SU-DHL-6 (cell line): ENCODE measurements around the gene MEDAG.

Experiments used
- H2AFZ ChIP-seq: fragments of 200-600 bp; sonication (generic); 2 replicates; pipeline ENCODE4 v1.6.1; 2014; ENCODE audit warnings: low read depth, mild to moderate bottlenecking, moderate library complexity, mixed read lengths, antibody characterized with exemption, low read length; ENCODE audit not compliant: severe bottlenecking
- H3F3A ChIP-seq: fragments of 200-600 bp; shearing (Covaris generic); 2 replicates; pipeline ENCODE4 v1.6.0; 2016; ENCODE audit warnings: antibody characterized with exemption, mild to moderate bottlenecking; ENCODE audit not compliant: insufficient read depth
- H3K27ac ChIP-seq: fragments of 200-600 bp; sonication (generic); 2 replicates; pipeline ENCODE4 v1.5.1; 2016; ENCODE audit warnings: low read depth, mild to moderate bottlenecking, low read length, moderate library complexity, mixed read lengths
- H3K27me3 ChIP-seq: fragments of 200-600 bp; sonication (generic), shearing (Covaris generic); 2 replicates; pipeline ENCODE4 v1.6.0; 2014; ENCODE audit warnings: mild to moderate bottlenecking, low read length
- H3K36me3 ChIP-seq: fragments of 200-600 bp; sonication (generic); 2 replicates; pipeline ENCODE4 v1.6.1; 2014; ENCODE audit warnings: mild to moderate bottlenecking, low read length, mixed read lengths
- H3K4me2 ChIP-seq: fragments of 300-600, 200-600 bp; shearing (Covaris generic), sonication (generic); 2 replicates; pipeline ENCODE4 v1.6.0; 2014; ENCODE audit warnings: low read length, low read depth, mild to moderate bottlenecking; ENCODE audit not compliant: poor library complexity, severe bottlenecking
- H3K4me3 ChIP-seq: fragments of 200-600 bp; sonication (generic); 2 replicates; pipeline ENCODE4 v1.5.1; 2014; ENCODE audit warnings: antibody characterized with exemption, low read length, mild to moderate bottlenecking, mixed read lengths; ENCODE audit not compliant: insufficient read depth, poor library complexity, severe bottlenecking
- H3K79me2 ChIP-seq: fragments of 200-600 bp; sonication (generic); 2 replicates; pipeline ENCODE4 v1.6.1; 2014; ENCODE audit warnings: mild to moderate bottlenecking, low read length, moderate library complexity; ENCODE audit not compliant: insufficient read depth
- H3K9ac ChIP-seq: fragments of 200-600 bp; sonication (generic); 2 replicates; pipeline ENCODE4 v1.7.0; 2014; ENCODE audit warnings: mild to moderate bottlenecking, low read length
- H3K9me2 ChIP-seq: fragments of 200-600 bp; sonication (generic); replicated peaks from 2 replicates; pipeline ENCODE4 v1.6.1; 2014; ENCODE audit warnings: low read length; ENCODE audit not compliant: insufficient read depth
- H3K9me3 ChIP-seq: fragments of 200-600 bp; sonication (generic); 2 replicates; pipeline ENCODE4 v1.6.1; 2014; ENCODE audit warnings: low read length, mixed read lengths; ENCODE audit not compliant: insufficient read depth
- H4K20me1 ChIP-seq: fragments of 200-600 bp; sonication (generic); 2 replicates; pipeline ENCODE4 v1.6.1; 2014; ENCODE audit warnings: low read depth, mild to moderate bottlenecking, antibody characterized with exemption, low read length, moderate library complexity, mixed read lengths
- EZH2phosphoT487 ChIP-seq: fragments of 200-600 bp; sonication (generic), shearing (Covaris generic); conservative IDR thresholded peaks from 2 replicates; pipeline ENCODE4 v1.6.1; 2018; ENCODE audit warnings: mild to moderate bottlenecking, antibody characterized with exemption, low read length, moderate library complexity, mixed read lengths
- TF ChIP-seq, protein P1 (sequence below): fragments of 200-600 bp; sonication (generic); IDR thresholded peaks from one replicate; pipeline ENCODE4 v1.5.1; 2017; ENCODE audit warnings: antibody characterized with exemption, mild to moderate bottlenecking, low read length, moderate library complexity; ENCODE audit not compliant: insufficient read depth, poor library complexity, severe bottlenecking

Gene MEDAG

DNA sequence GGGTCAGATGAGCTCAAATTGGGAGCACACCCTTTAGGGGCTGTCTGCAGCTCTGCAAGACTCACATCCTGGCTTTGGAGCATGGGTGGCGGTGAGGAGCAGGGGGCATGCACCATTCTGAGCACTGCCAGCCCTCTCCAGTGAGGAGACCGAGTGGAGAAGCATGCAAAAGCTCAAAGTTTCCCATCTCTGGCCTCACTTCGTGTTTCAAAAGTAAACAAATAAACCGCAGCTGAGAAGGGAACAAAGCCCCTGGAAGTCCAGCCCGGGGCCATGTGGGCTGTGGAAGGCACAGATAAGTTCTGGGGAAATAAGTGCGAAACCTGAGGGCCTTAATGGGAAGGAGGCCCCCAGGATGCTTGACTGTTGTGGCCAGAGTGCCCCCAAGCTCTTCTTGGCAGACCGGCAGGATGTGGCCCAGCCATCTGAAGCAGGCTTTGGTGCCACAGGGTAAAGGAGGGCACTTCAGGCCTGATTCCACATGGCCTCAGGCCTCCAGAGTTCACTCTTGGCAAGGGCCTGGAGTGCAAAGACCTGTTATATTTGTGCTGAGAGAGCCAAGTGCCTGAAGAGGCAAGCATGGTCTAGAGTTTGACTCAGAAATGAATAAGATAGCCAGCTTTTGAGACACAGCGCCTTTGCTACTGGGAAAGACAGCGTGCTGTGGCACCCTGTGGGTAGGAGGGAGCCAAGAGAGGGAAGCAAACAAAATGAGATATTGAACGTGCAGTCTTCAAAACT lies 1.2 kb downstream of the MEDAG start:
- no peak overlapping the region for H3K4me3 ChIP-seq
- no peaks in the 10 kb centered on the region for H3K79me2 ChIP-seq
- TF ChIP-seq, protein P1, sequence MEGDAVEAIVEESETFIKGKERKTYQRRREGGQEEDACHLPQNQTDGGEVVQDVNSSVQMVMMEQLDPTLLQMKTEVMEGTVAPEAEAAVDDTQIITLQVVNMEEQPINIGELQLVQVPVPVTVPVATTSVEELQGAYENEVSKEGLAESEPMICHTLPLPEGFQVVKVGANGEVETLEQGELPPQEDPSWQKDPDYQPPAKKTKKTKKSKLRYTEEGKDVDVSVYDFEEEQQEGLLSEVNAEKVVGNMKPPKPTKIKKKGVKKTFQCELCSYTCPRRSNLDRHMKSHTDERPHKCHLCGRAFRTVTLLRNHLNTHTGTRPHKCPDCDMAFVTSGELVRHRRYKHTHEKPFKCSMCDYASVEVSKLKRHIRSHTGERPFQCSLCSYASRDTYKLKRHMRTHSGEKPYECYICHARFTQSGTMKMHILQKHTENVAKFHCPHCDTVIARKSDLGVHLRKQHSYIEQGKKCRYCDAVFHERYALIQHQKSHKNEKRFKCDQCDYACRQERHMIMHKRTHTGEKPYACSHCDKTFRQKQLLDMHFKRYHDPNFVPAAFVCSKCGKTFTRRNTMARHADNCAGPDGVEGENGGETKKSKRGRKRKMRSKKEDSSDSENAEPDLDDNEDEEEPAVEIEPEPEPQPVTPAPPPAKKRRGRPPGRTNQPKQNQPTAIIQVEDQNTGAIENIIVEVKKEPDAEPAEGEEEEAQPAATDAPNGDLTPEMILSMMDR: no peak
- no peak for TF ChIP-seq EZH2phosphoT487
- H3K36me3 ChIP-seq: no peaks in the 10 kb centered on the region
- no peaks in the 10 kb centered on the region for H3K27me3 ChIP-seq
- no peak overlapping the region for H3K9ac ChIP-seq
- H3F3A ChIP-seq: no peaks in the 10 kb centered on the region
- no peaks in the 10 kb centered on the region for H4K20me1 ChIP-seq
- H3K9me3 ChIP-seq: no peaks in the 10 kb centered on the region
- H3K9me2 ChIP-seq: no peaks in the 10 kb centered on the region
- H3K27ac ChIP-seq: no peak overlapping the region
- H3K4me2 ChIP-seq: no peak overlapping the region
- H2AFZ ChIP-seq: no peak overlapping the region

DNA sequence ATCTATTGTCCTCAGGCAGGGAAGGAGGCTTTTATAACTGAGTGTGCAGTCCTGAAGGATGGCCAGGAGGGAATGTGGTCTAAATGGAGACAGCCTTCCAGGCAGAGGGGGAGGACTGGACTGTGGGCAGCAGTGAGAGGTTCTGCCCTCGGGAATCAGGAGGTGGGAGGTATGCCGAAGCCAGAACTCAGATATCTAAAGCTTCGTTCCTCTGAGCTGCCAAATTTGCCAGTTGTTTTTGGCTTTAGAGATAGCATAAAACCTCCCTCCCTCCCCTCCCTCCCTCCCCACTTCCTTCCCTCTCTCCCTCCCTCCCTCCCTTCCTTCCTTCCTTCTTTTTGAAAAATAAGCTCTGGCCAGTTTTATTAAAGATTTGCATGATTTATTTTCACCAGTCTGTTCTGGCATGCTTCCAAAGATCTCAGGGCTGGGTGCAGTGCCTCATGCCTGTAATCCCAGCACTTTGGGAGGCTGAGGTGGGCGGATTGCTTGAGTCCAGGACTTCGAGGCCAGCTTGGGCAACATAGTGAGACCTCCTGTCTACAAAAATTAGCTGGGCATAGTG lies 2.4 kb downstream of the MEDAG start:
- H4K20me1 ChIP-seq: no peaks in the 10 kb centered on the region
- H2AFZ ChIP-seq: no peak overlapping the region
- H3K9me3 ChIP-seq: no peaks in the 10 kb centered on the region
- no peaks in the 10 kb centered on the region for H3K9me2 ChIP-seq
- TF ChIP-seq, protein P1: no peak
- no peak for TF ChIP-seq EZH2phosphoT487
- no peak overlapping the region for H3K27ac ChIP-seq
- H3K9ac ChIP-seq: no peak overlapping the region
- no peaks in the 10 kb centered on the region for H3K36me3 ChIP-seq
- H3K4me2 ChIP-seq: no peak overlapping the region
- H3F3A ChIP-seq: no peaks in the 10 kb centered on the region
- H3K27me3 ChIP-seq: no peaks in the 10 kb centered on the region
- H3K79me2 ChIP-seq: no peaks in the 10 kb centered on the region
- no peak overlapping the region for H3K4me3 ChIP-seq

DNA sequence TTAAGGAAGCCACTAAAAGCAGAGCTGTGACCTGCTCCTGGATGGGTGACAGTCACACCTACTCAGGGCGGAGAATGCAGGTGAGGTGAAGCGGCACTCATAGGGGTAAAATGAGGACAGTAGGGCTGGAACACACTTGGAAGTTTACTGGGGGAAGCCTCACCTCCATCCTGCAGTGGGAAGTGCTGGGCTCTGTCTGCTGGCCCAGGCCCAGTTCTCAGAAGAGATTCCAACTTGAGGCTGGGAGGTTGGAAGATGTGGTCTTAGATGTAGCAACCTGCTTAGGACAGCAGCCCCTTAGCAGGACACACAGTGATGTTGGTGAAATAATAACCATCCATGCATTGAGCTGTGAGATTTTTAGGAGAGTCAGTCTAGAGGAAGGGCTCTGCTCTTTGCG lies 4.6 kb downstream of the MEDAG start:
- H4K20me1 ChIP-seq: no peaks in the 10 kb centered on the region
- no peaks in the 10 kb centered on the region for H3F3A ChIP-seq
- H3K27me3 ChIP-seq: no peaks in the 10 kb centered on the region
- H3K9ac ChIP-seq: no peak overlapping the region
- no peak overlapping the region for H3K27ac ChIP-seq
- no peak for TF ChIP-seq EZH2phosphoT487
- TF ChIP-seq, protein P1: no peak
- H3K9me2 ChIP-seq: no peaks in the 10 kb centered on the region
- no peak overlapping the region for H3K4me2 ChIP-seq
- H2AFZ ChIP-seq: no peak overlapping the region
- no peaks in the 10 kb centered on the region for H3K79me2 ChIP-seq
- H3K4me3 ChIP-seq: no peak overlapping the region
- no peaks in the 10 kb centered on the region for H3K9me3 ChIP-seq
- H3K36me3 ChIP-seq: no peaks in the 10 kb centered on the region
